OCI-LY3 (cell line): ENCODE measurements around the gene S1PR3.

Experiments
- H2AFZ ChIP-seq: fragments of 200-600, 300-600 bp; shearing (Covaris generic); 2 replicates; pipeline ENCODE4 v1.6.0; 2014; ENCODE audit warnings: antibody characterized with exemption, low read depth, low read length
- H3K27ac ChIP-seq: fragments of 200-600, 300-600 bp; sonication (generic); 2 replicates; pipeline ENCODE4 v1.5.1; 2014; ENCODE audit warnings: mild to moderate bottlenecking, low read length, moderate library complexity, mixed read lengths
- H3K27me3 ChIP-seq: fragments of 200-600, 300-600 bp; sonication (generic); 2 replicates; pipeline ENCODE4 v1.6.1; 2014; ENCODE audit warnings: low read depth, low read length, mixed read lengths
- H3K36me3 ChIP-seq: fragments of 200-600, 300-600 bp; sonication (generic); replicated peaks from 2 replicates; pipeline ENCODE3; 2014; ENCODE audit warnings: low read depth, low read length, mixed read lengths
- H3K4me1 ChIP-seq: fragments of 300-600, 200-600 bp; sonication (generic); 2 replicates; pipeline ENCODE4 v1.6.1; 2014; ENCODE audit warnings: low read length, mixed read lengths
- H3K4me2 ChIP-seq: fragments of 200-600, 300-600 bp; sonication (generic); 2 replicates; pipeline ENCODE4 v1.6.1; 2014; ENCODE audit warnings: low read length, mixed read lengths
- H3K4me3 ChIP-seq: fragments of 300-600, 200-600 bp; sonication (generic); 2 replicates; pipeline ENCODE4 v1.5.1; 2014; ENCODE audit warnings: antibody characterized with exemption, mild to moderate bottlenecking, low read length, moderate library complexity
- H3K79me2 ChIP-seq: fragments of 300-600, 200-600 bp; shearing (Covaris generic); 2 replicates; pipeline ENCODE4 v1.6.1; 2014; ENCODE audit warnings: mild to moderate bottlenecking, low read length, mixed read lengths
- H3K9ac ChIP-seq: fragments of 300-600, 200-600 bp; shearing (Covaris generic); 2 replicates; pipeline ENCODE4 v1.6.0; 2014; ENCODE audit warnings: mild to moderate bottlenecking, low read length, moderate library complexity
- H3K9me3 ChIP-seq: fragments of 200-600, 300-600 bp; shearing (Covaris generic); 2 replicates; pipeline ENCODE4 v1.6.1; 2014; ENCODE audit warnings: low read length, mixed read lengths; ENCODE audit not compliant: insufficient read depth
- H4K20me1 ChIP-seq: fragments of 200-600, 300-600 bp; sonication (generic); 2 replicates; pipeline ENCODE4 v1.6.1; 2016; ENCODE audit warnings: low read length, mixed read lengths; ENCODE audit not compliant: insufficient read depth
- CTCF ChIP-seq: fragments of 200-600, 300-600 bp; sonication (generic); IDR thresholded peaks from 2 replicates; pipeline ENCODE4 v1.5.1; 2014; ENCODE audit warnings: antibody characterized with exemption, low read length, low read depth
- EZH2phosphoT487 ChIP-seq: fragments of 200-600 bp; shearing (Covaris generic); IDR thresholded peaks from 2 replicates; pipeline ENCODE4 v1.6.1; 2018; ENCODE audit warnings: antibody characterized with exemption, mixed run types, low read depth

S1PR3 gene

GRCh38 chr9:88979791-88980190 is 11.5 kb upstream of the S1PR3 start:
- no peak overlapping the region for H3K4me3 ChIP-seq

GRCh38 chr9:88980740-88981203 is 10.5 kb upstream of the S1PR3 start:
- Histone ChIP-seq H3K36me3 (no peaks in the 10 kb centered on the region), H3K9ac (no peak overlapping the region), H2AFZ (no peak overlapping the region), H3K27me3 (peaks cover 3% of the 10 kb centered on the region; the same call in 1 of the 2 replicates), H3K4me3 (no peak overlapping the region), H3K79me2 (no peaks in the 10 kb centered on the region), H4K20me1 (no peaks in the 10 kb centered on the region), H3K9me3 (no peaks in the 10 kb centered on the region), H3K27ac (no peak overlapping the region), H3K4me1 (peaks cover 3% of the 10 kb centered on the region), H3K4me2 (no peak overlapping the region)
- no peak for TF ChIP-seq EZH2phosphoT487
- no peak for TF ChIP-seq CTCF

More at GRCh38 chr9:88979791-88980190, 11.5 kb upstream of the S1PR3 start:
- H3K27me3 ChIP-seq: peaks cover 3% of the 10 kb centered on the region; the same call in 1 of the 2 replicates
- H3K79me2 ChIP-seq: no peaks in the 10 kb centered on the region
- TF ChIP-seq CTCF: no peak
- TF ChIP-seq EZH2phosphoT487: no peak
- no peak overlapping the region for H3K9ac ChIP-seq
- H3K36me3 ChIP-seq: no peaks in the 10 kb centered on the region
- peaks cover 3% of the 10 kb centered on the region for H3K4me1 ChIP-seq
- H3K4me2 ChIP-seq: no peak overlapping the region
- H3K27ac ChIP-seq: no peak overlapping the region
- H2AFZ ChIP-seq: no peak overlapping the region
- no peaks in the 10 kb centered on the region for H3K9me3 ChIP-seq
- H4K20me1 ChIP-seq: no peaks in the 10 kb centered on the region

GRCh38 chr9:88983865-88984542 is 7.3 kb upstream of the S1PR3 start:
- no peaks in the 10 kb centered on the region for H3K9me3 ChIP-seq
- H3K27me3 ChIP-seq: peaks cover 12% of the 10 kb centered on the region; the same call in 1 of the 2 replicates
- no peaks in the 10 kb centered on the region for H4K20me1 ChIP-seq
- no peak overlapping the region for H3K27ac ChIP-seq
- H3K4me3 ChIP-seq: no peak overlapping the region
- H3K79me2 ChIP-seq: no peaks in the 10 kb centered on the region
- no peak overlapping the region for H3K4me2 ChIP-seq
- no peak overlapping the region for H3K9ac ChIP-seq
- TF ChIP-seq EZH2phosphoT487 (no peak), CTCF (no peak)
- no peak overlapping the region for H2AFZ ChIP-seq
- H3K36me3 ChIP-seq: no peaks in the 10 kb centered on the region
- peaks cover 5% of the 10 kb centered on the region; the same call in 1 of the 2 replicates for H3K4me1 ChIP-seq

GRCh38 chr9:88984543-88984883 is 6.8 kb upstream of the S1PR3 start:
- Histone ChIP-seq H3K4me3 (no peak overlapping the region), H3K9ac (no peak overlapping the region), H3K4me2 (no peak overlapping the region), H3K4me1 (peaks cover 10% of the 10 kb centered on the region), H2AFZ (no peak overlapping the region), H3K9me3 (no peaks in the 10 kb centered on the region), H3K27ac (no peak overlapping the region), H3K79me2 (no peaks in the 10 kb centered on the region), H4K20me1 (no peaks in the 10 kb centered on the region), H3K27me3 (peaks cover 12% of the 10 kb centered on the region; the same call in 1 of the 2 replicates), H3K36me3 (no peaks in the 10 kb centered on the region)
- TF ChIP-seq CTCF: no peak
- no peak for TF ChIP-seq EZH2phosphoT487
